ENCODE data around the gene CDYL.
"Not testable (repeated sequence)": the region's sequence is repeated elsewhere in the genome, so short reads cannot be mapped to it uniquely, and the experiment has no call there.

The CDYL gene

DNA sequence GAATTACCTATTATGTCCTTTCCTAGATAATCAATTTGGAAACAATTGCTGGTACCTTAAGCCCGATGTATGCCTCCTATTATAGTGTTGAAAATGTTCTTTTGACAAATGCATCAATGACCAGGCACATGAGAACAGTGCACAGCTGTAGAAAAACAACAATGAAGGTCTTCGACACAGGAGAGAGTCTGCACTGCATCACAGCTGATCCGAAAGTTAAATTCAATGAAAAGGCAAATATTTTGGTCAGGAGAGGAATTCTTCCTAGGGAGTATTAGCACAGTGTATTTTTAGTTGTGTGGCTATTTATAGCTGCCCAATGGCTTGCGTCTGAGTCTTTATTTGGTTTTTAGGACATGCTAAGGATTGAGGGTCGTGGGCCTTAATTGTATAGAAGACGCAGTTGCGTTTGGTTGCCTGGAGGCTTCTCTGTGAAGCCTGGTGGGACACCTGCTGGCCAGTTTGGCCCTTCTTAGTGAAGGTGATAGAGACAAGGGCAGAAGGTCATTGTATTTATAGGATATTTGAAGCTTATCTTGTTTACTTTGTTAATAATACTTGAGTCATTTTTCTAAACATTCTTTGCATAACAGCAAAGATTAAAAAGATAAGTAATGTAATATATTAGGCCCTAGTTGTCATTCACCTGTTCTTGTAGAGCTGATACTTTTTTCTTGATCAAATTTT is 72.3 kb downstream of the CDYL start:
- no peak for DNase-seq

DNA sequence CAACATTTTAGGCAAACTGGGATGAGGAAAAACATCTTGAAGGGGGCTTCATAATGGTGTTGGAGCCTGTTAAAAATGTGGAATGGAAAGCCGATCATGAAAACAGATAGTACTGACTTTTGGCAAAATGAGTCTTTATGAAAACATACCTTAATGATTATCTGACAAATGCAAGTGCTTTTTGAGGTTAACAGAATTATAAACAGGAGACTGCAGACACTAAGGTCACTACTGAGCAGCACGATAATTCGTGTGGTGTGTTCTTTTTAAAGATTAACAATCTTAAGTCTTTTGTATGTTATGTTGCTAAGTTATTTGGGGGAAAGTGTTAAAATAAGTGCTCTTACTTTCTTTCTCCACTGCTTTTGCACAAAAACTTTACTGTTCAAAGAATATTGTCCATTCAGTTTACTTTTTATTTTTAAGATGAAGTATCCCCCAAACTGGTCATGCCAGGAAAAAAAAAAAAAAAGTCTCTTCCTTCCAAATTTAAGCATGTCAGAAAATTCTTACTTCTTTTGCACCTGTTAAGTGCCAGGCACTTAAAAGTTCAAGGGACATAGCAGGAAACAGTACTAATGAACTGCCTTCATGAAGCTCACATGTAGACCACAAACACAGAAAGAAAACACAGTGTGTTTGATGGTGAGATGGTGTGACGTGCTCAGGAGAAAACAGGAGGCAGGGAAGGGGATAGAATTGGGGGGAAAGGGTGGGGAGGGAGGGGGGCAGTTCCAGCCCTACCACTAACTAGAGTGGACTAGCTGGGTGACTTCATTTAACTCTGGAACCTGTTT is 73.2 kb downstream of the CDYL start:
- no peak for DNase-seq

DNA sequence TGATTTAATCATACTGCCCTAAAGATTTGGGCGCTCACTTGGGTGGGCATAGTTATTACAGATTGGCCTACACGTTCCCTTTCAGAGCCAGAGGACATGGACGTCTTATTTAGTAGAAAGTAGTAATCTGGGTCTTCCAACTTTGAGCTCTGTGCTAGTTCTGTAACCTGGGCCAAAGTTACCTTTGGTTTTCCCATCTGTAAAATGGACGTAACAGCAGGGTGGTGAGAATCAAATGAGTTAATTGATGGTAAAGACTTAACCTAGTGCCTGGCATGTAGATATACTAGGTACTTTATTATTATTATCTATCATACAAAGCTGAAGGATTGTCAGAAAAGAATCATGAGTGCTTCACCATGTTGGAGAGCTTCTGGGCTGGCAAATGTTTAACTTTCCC is 74.8 kb downstream of the CDYL start:
- DNase-seq: no peak

DNA sequence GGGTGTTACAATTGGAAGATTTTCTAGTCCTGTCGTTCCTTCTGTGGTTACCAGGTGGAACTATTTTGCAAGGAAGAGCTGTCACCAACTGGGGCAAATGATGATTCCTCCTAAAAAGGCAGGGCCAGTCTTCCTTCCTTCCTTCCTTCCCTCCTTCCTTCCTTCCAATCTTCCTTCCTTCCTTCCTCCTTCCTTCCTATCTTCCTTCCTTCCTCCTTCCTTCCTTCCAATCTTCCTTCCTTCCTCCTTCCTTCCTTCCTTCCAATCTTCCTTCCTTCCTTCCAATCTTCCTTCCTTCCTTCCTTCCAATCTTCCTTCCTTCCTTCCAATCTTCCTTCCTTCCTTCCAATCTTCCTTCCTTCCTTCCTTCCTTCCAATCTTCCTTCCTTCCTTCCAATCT is 76.0 kb downstream of the CDYL start:
- DNase-seq: not testable (repeated sequence)

DNA sequence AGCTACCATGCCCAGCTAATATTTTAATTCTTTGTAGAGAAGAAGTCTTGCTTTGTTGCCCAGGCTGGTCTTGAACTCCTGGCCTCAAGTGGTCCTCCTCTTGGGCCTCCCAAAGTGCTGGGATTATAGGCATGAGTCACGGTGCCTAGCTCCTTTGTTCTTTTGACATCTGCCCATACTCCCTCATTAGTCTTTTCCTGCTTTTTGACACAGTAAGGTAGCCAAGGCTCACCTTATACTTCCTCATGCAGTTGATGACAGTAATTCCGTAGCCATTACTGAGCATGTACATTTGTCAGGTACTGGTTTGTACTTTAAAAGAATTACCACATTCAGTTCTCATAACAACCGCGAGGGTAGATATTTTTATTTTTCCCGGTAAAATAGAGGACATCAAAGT is 76.7 kb downstream of the CDYL start:
- no peak for DNase-seq

DNA sequence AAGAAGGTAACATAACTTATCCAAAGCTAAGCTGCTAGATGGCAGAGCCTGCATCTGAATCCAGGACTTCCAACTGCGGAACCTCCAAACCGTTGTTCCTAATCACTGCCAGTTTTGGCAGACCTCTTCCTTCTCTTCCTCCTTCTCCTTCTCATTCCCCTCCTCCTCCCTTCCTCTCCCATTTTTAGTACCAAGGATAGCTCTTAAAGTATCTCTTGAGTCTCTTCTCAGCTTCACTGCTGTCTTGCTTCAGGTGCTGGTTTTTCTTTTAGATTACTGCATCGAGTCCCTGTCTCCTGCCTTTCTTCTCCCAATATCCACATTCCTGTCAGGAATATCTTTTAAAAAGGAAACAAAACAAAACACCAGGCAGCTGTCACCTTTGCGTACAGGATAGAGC is 77.1 kb downstream of the CDYL start:
- no peak for DNase-seq

DNA sequence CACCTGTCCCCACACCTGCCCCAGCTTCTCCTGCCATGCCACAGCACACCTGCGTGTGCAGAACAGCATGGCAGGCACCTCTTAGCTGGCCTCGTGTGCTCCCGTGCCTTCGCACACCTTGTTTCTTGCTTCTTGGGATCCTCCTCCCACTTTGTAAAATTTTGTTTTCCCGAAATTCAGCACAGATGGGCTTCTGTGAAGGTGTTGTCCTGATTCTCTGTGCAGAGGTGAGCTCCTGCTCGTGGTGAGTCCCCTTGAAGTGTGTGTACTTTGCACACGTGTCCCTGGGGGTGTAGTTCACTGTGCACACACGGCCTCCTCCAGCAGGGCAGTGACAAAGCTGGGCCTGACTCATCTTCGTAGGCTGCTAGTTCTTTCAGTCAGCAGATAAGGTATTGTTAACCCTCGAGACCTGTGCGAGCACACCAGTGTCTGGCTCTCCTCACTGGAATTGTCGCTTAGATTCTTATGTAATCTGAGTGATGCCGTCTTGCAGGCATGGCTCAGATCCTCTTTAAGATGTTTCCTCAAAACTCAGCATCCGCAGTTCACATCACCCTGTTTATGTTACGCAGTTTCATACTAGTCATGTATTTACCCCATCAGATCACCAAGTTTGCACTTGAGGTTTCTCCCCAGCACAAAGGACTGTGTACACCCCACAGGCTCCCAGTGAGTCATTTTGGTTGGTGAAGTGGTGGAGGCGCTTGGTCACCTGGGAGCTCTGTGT is 77.7 kb downstream of the CDYL start:
- DNase-seq: no peak

DNA sequence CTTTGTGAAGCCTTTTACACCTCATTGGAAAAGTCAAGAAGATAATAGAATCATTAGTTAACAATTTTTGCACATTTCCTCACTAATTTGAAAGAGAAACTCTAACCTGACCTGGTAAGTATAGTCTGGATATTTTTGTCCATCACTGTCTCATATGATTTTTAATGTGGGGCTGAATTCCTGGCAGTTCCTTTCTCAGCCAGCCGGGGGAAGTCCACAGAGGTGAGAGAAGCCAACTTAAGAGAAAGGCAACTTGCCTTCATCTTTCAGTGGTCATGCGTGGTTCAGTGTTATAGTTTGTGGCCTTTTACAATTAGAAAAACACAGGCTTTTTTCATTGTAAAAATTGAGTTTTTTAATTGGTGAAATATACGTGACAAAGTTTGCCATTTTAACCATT is 80.6 kb downstream of the CDYL start:
- DNase-seq: no peak

DNA sequence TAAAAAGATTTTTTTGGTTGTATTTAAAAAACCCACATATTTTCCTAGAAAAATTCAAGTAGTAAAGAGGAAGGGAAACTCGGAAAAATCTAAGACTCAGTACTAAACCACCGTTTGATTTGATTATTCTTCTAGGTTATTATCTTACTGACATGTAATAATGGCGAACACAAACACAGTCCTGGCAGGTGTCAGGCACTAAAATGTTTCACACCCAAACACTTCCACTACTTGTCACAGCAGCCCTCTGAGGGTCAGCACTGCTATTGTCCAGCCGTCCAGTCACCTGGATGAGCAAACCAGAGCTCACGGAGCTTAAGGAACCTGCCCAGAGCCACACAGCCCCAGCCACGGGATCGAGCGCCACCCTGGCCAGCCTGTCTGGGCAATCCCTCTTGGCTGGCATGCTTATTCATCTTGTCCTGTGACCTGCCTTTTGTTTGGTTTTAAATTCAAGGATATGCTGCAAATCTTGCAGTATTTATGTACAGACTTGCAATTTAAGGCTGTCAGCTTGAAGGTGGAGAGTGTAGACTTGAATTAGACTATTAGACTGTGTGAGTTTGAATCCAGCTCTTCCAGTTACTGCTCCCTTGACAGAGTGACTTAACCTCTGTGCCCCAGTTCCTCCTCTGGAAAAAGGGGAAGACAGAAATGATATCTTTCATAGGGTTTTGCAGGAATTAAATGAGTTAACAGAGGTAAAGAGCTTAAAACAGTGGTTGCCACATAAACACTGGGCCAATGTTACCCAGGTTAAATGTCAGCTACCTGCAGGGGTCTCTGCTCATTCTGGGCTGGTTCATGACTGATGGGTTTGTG is 82.2 kb downstream of the CDYL start:
- no peak for DNase-seq

DNA sequence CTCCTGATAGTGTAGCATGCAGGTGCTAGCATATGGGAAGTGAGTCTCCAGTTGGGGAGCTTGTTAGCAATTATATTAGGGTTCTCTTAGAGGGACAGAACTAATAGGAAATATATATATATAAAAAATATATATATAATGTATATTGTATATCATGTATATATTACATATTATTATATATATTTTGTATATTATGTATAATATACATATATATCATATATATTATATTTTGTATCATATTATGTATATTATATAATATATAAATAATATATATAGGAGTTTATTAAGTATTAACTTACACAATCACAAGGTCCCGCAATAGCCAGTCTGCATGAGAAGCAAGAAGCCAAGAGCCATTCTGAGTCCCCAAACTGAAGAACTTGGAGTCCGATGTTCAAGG is 84.2 kb downstream of the CDYL start:
- DNase-seq: no peak

DNA sequence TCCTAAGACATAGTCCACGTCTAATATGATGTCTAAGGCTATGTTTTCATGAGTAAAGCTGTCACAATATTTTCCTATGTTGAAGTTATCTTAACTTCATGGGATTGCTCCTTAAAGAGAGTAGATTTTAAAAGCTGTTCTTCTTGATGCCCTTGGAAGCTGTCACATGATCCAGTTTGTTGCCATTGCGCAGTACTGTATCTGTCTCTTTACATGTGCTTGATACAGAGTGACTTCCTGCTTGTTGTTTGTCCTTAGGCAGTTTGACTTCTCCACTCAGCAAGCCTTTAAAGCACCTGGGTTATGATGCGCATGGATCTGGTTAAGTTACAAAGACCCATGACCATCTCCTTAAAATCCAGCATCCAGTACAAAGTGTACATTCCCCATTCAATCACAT is 85.4 kb downstream of the CDYL start:
- DNase-seq: no peak

DNA sequence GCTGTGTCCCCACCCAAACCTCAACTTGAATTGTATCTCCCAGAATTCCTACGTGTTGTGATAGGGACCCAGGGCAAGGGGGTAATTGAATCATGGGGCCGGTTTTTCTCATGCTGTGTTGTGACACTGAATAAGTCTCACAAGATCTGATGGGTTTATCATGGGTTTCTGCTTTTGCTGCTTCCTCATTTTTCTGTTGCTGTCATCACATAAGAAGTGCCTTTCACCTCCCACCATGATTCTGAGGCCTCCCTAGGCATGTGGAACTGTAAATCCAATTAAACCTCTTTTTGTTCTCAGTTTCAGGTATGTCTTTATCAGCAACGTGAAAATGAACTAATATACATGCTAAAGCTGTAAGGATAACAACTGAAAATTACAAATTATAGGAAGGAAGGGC is 88.3 kb downstream of the CDYL start:
- no peak for DNase-seq

DNA sequence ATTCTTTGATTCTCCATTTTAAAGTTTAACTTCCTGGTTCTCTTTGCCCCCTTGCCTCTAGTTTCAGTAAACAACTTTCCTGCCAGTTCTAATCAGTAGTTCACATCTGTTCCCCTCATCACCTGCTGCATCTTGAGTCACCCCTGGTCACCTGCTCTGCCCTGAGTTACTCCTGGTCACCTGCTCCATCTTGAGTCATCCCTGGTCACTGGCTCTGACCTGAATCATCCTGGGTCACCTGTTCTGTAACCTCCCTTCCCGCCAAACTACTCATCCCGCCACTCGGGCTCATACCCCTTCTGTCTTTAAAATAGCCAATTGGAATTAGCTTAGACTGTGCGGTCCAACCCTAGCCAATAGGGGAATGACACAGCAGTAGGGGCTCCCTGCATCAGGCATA is 88.8 kb downstream of the CDYL start:
- not testable (repeated sequence) for DNase-seq

DNA sequence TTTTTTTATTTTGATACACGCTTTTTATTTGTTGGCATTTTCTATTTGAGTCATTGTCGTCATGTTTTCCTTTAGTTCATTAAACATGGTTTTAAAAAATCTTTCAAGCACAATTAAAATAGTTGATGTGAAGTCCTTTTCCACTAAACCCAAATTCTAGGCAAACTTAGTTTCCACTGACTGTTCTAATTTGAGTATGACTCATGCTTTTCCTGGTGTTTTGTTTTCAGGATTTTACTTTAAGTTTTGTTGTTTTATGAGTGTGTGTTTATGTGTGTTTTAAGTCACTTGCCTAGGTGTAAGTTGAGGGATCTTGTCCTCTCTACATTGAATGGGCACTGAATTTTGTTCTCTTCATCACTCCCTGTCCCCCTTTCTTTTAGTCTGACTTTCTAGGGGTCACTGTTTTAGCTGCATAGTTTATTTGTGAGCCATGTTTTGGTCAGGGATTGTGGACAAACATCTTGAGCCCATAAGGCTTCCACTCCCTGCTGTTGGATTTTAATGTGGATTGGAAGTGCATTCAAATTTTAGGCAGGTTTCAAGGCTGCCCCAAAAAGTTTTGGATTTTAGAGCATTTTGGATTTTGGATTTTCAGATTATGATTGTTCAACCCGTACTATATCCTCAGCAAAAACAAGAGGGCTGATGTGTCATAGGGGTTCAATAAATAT is 94.8 kb downstream of the CDYL start:
- DNase-seq: no peak

DNA sequence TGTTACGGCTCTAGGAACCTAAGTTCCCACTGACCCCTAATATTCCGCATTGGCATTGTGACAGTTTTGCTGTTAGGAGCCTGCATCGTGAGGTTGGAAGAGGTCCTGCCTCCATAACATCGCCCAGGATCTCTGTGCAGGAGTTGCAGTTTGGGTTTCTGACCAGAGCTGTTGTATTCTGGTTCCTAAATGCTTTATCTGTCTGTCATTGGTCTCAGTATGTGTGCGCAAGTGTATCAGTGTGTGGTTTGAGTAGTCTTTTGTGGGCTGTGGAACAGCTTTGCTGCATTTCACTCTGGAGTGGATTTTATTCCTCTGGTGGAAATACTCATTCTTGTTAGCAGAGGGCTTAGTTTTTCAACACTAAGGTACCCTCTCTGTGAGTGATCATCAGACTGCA is 95.6 kb downstream of the CDYL start:
- no peak for DNase-seq

DNA sequence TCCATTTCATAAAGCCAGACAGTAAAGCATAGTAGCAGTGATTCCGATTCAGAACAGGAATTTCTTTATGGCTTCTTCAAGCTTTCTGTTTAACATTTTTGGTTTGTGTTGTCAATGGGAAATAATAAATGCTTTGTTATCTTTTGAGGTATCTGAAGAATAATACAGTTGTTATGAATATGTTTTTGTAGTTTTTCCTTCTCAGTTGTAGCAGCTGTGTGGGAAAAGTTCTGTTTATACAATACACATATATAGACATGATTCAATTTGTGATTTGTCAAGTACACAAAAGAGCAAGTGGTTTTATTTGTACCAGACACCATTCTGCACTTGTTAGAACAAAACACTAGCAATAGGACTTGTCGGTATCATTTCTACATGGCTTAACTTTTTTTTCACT is 96.6 kb downstream of the CDYL start:
- no peak for DNase-seq

DNA sequence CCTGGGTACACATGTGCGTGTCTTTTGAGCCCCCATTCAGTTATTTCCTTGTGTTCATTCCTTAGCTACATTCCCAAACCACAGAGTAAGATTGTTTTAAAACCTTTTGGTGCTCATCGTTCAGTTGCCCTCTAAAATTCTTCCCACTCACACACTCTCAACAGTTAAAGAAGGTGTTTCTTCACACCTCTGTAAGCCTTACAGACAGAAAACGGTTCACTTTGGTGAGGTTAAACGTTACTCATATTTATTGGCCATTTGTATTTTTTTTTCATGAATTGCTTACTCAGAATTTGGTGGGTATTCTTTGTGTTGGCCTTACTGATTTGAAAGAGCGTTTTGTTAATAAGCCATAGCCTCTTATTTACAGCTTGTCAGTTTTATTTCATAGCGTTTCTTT is 97.7 kb downstream of the CDYL start:
- DNase-seq: no peak

DNA sequence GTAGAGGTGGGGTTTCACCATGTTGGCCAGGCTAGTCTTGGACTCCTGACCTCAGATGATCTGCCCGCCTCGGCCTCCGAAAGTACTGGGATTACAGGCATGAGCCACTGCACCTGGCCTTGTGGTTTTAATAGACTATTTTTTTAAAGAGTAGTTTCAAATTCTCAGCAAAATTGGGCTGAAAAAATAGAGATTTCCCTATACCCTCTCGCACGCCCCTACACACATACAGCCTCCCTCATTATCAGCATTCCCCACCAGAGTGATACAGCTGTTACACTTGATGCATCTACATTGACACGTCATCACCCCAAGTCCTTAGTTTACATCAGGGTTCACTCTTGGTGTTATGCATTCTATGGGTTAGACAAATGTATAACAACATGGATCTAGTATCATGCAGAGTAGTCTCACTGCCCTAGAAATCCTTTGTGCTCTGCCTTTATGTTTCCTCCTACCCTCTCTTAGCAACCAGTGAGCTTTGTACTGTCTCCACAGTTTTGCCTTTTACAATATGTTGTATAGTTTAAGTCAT is 103.6 kb downstream of the CDYL start:
- DNase-seq: no peak

DNA sequence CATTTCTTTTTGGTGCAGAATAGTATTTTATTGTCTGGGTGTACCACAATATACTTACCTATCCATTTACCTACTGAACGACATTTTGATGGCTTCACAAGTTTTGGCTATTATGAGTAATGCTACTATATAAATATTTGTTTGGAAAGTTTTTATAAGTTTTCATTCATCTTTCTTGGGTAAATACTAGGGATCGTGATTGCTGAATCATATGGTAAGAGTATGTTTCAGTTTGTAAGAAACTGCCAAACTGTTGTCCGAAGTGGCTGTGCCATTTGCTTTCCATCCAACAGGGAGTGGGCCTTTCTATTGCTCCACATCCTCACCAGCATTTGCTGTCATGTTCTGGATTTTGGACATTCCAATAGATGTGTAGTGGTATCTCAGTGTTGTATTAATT is 104.2 kb downstream of the CDYL start:
- DNase-seq: no peak

DNA sequence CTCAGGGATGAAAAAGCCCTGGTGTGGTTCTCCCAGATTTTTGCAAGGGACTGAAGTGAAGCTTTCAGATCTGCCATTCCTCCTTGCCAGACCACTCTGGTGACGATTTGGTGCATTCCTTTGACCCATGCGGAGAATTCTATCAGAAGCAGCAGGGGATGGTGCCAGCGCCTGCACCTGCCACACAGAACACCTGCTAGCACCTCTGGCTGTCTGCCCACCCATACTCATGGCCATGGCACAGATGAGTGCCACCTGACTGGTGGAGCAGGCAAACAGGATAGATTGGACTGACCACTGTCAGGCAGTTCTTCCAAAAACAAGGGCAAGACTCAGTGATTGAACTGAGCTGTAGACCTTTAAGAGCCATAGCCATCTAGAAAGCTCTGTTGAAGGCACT is 107.1 kb downstream of the CDYL start:
- DNase-seq: no peak

DNA sequence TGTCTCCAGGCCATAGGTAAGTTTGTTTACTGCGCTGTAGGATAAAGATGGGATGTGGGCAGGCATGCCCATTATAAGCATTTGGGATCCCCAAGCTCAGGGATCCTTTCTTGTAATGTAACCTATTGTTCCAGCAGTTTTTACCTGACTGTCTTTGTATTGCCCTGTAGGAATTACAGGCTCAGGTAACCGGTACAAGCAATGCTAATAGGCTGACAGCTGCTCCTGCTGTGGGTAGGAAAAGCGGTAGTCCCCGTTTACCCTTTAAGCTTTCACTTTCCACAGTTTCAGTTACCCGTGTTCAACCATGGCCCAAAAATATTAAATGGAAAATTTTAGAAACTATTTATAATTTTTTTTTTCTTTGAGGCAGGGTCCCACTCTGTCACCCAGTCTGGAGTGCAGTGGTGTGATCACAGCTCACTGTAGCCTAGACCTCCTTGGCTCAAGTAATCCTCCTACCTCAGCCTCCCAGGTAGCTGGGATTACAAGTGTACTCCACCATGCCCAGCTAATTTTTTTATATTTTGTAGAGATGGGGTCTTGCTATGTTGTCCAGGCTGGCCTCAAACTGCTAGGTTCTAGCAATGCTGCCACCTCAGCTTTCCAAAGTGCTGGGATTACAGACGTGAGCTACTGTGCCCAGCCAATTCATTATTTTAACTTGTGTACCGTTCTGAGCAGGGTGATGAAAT is 108.6 kb downstream of the CDYL start:
- no peak for DNase-seq
